K562 (cell line): ENCODE measurements around the gene INTS12. TPM values are rescaled to one million over a fixed set of nuclear protein-coding genes. Genes with fewer than 3 reads are reported as not detected.

ENCODE experiments used
- ATAC-seq: fragments of 200-7000 bp; cut with Tn5 transposase; 3 replicates; pipeline ENCODE4 v1.9.1; 2020; ENCODE audit warnings: moderate library complexity
- BruUV-seq: library from RNA; stranded (reverse); fragments of 400-500 nt; replicated peaks from 2 replicates; lab custom pipeline; 2021; lab: Mats Ljungman, UMichigan
- CTCF ChIA-PET: fragments of 300-600 bp; formaldehyde crosslinking; extraction: SDS; loops from one replicate; lab custom pipeline; 2021; ENCODE audit warnings: low intra/inter-chr PET ratio; lab: Yijun Ruan, JAX
- POLR2A ChIA-PET: fragments of 300-600, 350-650 bp; sonication (Branson Sonifier 250); formaldehyde crosslinking; extraction: SDS; loops from one replicate; lab custom pipeline; 2021; ENCODE audit warnings: antibody characterized with exemption, inconsistent platforms; lab: Yijun Ruan, JAX
- DNase-seq, 4 experiments: peaks; one replicate each; pipeline versions ENCODE4 v3.0.0 to v3.0.0-alpha.2; 2011 to 2018; ENCODE audit warnings: low spot score in 3 of 4, mixed read lengths in 3 of 4; ENCODE audit errors: extremely low read depth in 1 of 4
- FAIRE-seq: peaks from 2 replicates; lab custom pipeline; 2011; peaks lifted over from hg19 to GRCh38; lab: Jason Lieb, UNC
- H2AFZ ChIP-seq: 2 replicates; pipeline ENCODE4 v1.6.0; 2011; ENCODE audit warnings: low read depth, low read length, control low read depth, inconsistent platforms
- H3K27ac ChIP-seq: fragments of 200-600 bp; 3 replicates; pipeline ENCODE4 v1.8.0; 2011; ENCODE audit warnings: low read depth, mild to moderate bottlenecking, control low read depth, inconsistent platforms, low read length, moderate library complexity, mixed read lengths; ENCODE audit errors: extremely low read depth
- H3K27me3 ChIP-seq, 2 experiments: fragments of 300-600 bp in 1 of 2; 2 replicates in 1 of 2; 3 replicates in 1 of 2; pipeline versions ENCODE4 v1.6.0 to v1.8.0; 2011; ENCODE audit warnings: inconsistent platforms in 2 of 2, low read length in 2 of 2, mild to moderate bottlenecking in 1 of 2, mixed read lengths in 1 of 2, moderate library complexity in 1 of 2; ENCODE audit not compliant: control insufficient read depth in 2 of 2, insufficient read depth in 2 of 2
- H3K36me3 ChIP-seq: fragments of 300-600 bp; 3 replicates; pipeline ENCODE4 v1.8.0; 2011; ENCODE audit warnings: mild to moderate bottlenecking, low read length, inconsistent platforms; ENCODE audit not compliant: control insufficient read depth, insufficient read depth
- H3K4me1 ChIP-seq, 2 experiments: fragments of 200-600 bp in 1 of 2; replicated peaks in 1 of 2; 2 replicates in 1 of 2; 3 replicates in 1 of 2; pipeline versions ENCODE4 v1.5.1 to v1.8.0; 2011; ENCODE audit warnings: inconsistent platforms in 2 of 2, low read length in 2 of 2, mild to moderate bottlenecking in 1 of 2, mixed read lengths in 1 of 2, moderate library complexity in 1 of 2; ENCODE audit not compliant: control insufficient read depth in 2 of 2, insufficient read depth in 2 of 2
- H3K4me2 ChIP-seq: 2 replicates; pipeline ENCODE4 v1.6.1; 2011; ENCODE audit warnings: low read length, control low read depth, inconsistent platforms, mixed read lengths; ENCODE audit not compliant: insufficient read depth
- H3K4me3 ChIP-seq: fragments of 200-600 bp; sonication (generic), shearing (Covaris generic); 2 replicates; pipeline ENCODE4 v1.5.1; 2016; ENCODE audit warnings: control low read depth, inconsistent platforms
- H3K79me2 ChIP-seq: fragments of 200-600 bp; 3 replicates; pipeline ENCODE4 v1.8.0; 2011; ENCODE audit warnings: low read length, inconsistent platforms; ENCODE audit not compliant: control insufficient read depth, insufficient read depth
- H3K9ac ChIP-seq, 2 experiments: 2 replicates each; pipeline versions ENCODE4 v1.6.0 to v1.6.1; 2011; ENCODE audit warnings: low read depth in 2 of 2, low read length in 2 of 2, control low read depth in 1 of 2, inconsistent platforms in 1 of 2, mild to moderate bottlenecking in 1 of 2, mixed read lengths in 1 of 2; ENCODE audit not compliant: insufficient read depth in 1 of 2
- H3K9me1 ChIP-seq: one replicate; pipeline ENCODE4 v1.6.0; 2011; ENCODE audit warnings: inconsistent platforms, mild to moderate bottlenecking, low read length, moderate library complexity; ENCODE audit not compliant: control insufficient read depth, insufficient read depth
- H3K9me3 ChIP-seq: replicated peaks from 2 replicates; pipeline ENCODE4 v1.5.1; 2011; ENCODE audit warnings: low read depth, low read length, inconsistent platforms; ENCODE audit not compliant: control insufficient read depth, insufficient read depth
- H4K20me1 ChIP-seq: replicated peaks from 2 replicates; pipeline ENCODE4 v1.6.1; 2011; ENCODE audit warnings: low read length, inconsistent platforms, mixed read lengths; ENCODE audit not compliant: control insufficient read depth, insufficient read depth
- BRD9 ChIP-seq: fragments of 450-650 bp; IDR thresholded peaks from 2 replicates; pipeline ENCODE4 v1.6.1; 2018; ENCODE audit warnings: low read depth; ENCODE audit not compliant: partially characterized antibody
- MTA3 ChIP-seq: fragments of 450-650 bp; formaldehyde crosslinking; IDR thresholded peaks from 2 replicates; pipeline ENCODE4 v1.6.1; 2017; ENCODE audit warnings: mild to moderate bottlenecking, borderline replicate concordance
- NFIC ChIP-seq: fragments of 450-650 bp; IDR thresholded peaks from 2 replicates; pipeline ENCODE4 v1.6.1; 2017; ENCODE audit warnings: mild to moderate bottlenecking, inconsistent platforms
- NFIX ChIP-seq: fragments of 250-450 bp; sonication (Bioruptor Pico); IDR thresholded peaks from 2 replicates; pipeline ENCODE4 v1.4.0; 2020; ENCODE audit warnings: low read depth, mild to moderate bottlenecking, moderate library complexity
- TCF15 ChIP-seq: fragments of 250-450 bp; sonication (Bioruptor Pico); IDR thresholded peaks from 2 replicates; pipeline ENCODE4 v1.8.0; 2022; ENCODE audit warnings: moderate library complexity, mild to moderate bottlenecking, inconsistent platforms
- WGBS: fragments of 100-300 bp; shearing (Covaris generic); methylation state at CpG from one replicate; pipeline ENCODE4 v1.1.6; 2016; ENCODE audit warnings: low coverage, mixed read lengths; ENCODE audit not compliant: insufficient coverage; ENCODE audit errors: missing lambda C conversion rate; 5-methylcytosine and 5-hydroxymethylcytosine counted together
- in situ Hi-C: fragments of 300-500 bp; cut with MboI; formaldehyde crosslinking; loops from 4 replicates; pipeline ENCODE4 v1.15.0; 2018; ENCODE audit warnings: inconsistent platforms, mixed read lengths
- intact Hi-C: fragments of 100-400 bp; cut with micrococcal nuclease; formaldehyde crosslinking; loops from 2 replicates; pipeline ENCODE4 v1.14.2; 2022
- polyA plus RNA-seq, 8 experiments: library from polyadenylated mRNA; depleted of rRNA in 4 of 8; stranded (reverse) in 5 of 8; unstranded in 3 of 8; fragments of >200 nt; fragmentation: Nextera tagmentation in 2 of 8; fragmentation: Illumina TruSeq in 1 of 8; extraction: Ambion mirVana in 2 of 8; extraction: Trizol in 1 of 8; gene quantifications; 2 replicates each; pipeline versions ENCODE4 v1.2.1 to v1.2.3, GENCODE V29; 2011 to 2014; ENCODE audit warnings: inconsistent platforms in 1 of 8, missing spikeins in 1 of 8
- total RNA-seq, 7 experiments: library from RNA; depleted of rRNA in 6 of 7; stranded (reverse); fragments of >200 nt in 6 of 7; fragmentation: Illumina TruSeq in 2 of 7; extraction: Trizol in 2 of 7; gene quantifications; 2 replicates each; pipeline versions ENCODE4 v1.2.1 to v1.2.3, GENCODE V29; 2011 to 2021; ENCODE audit warnings: low replicate concordance in 1 of 7

INTS12 gene
- total and polyA plus RNA-seq, 9 of the 15 experiments (the other 6 are each of a cell fraction or from before 2014, with no cell fraction given), result 24.5 to 82.9 (median 41.2) TPM

- TF ChIP-seq MTA3, result no peak
These were observed 66.6 kb downstream of the INTS12 start (continued) for GRCh38 chr4:105641845-105642244.

GRCh38 chr4:105637408-105638176 lies 70.9 kb downstream of the INTS12 start:
- peak overlapping the region; percentile 23; the same call in 1 of the 2 replicates for H2AFZ ChIP-seq
- H3K27ac ChIP-seq, result no peak overlapping the region
- ChIA-PET CTCF (no interaction called here), POLR2A (no interaction called here)
- no peaks in the 10 kb centered on the region for H3K9me3 ChIP-seq
- WGBS, result 0% methylated on average over 4 of the region's 4 CpGs
- in situ Hi-C loops, result no loop called here
- no peak overlapping the region for H3K4me3 ChIP-seq
- no peak overlapping the region for H3K9ac ChIP-seq
- H3K4me2 ChIP-seq, result no peak overlapping the region
- H3K4me1 ChIP-seq, result no peaks in the 10 kb centered on the region
- BruUV-seq, result no TSS peak
- H3K27me3 ChIP-seq, result no peaks in the 10 kb centered on the region
- FAIRE-seq, result peak; percentile 68
- H3K9me1 ChIP-seq, result no peaks in the 10 kb centered on the region
- no peaks in the 10 kb centered on the region for H3K36me3 ChIP-seq
- H3K79me2 ChIP-seq, result no peaks in the 10 kb centered on the region
- ATAC-seq, result peak; percentile 70
- TF ChIP-seq BRD9 (no peak), NFIX (CRISPR knock-in tag) (peak; percentile 81), NFIC (peak; percentile 98), TCF15 (CRISPR knock-in tag) (no peak)
- H4K20me1 ChIP-seq, result no peaks in the 10 kb centered on the region
- peak in 1 of 4 experiments; percentile 42 for DNase-seq
- intact Hi-C loops, result no loop called here
